ENCODE measurements around the gene ENOX1. TPM values are rescaled to one million over a fixed set of nuclear protein-coding genes. Genes with fewer than 3 reads are reported as not detected.

The ENOX1 gene
- total RNA-seq, 6 experiments from 2014 or later = 0.50 to 3.2 (median 0.64) TPM

DNA sequence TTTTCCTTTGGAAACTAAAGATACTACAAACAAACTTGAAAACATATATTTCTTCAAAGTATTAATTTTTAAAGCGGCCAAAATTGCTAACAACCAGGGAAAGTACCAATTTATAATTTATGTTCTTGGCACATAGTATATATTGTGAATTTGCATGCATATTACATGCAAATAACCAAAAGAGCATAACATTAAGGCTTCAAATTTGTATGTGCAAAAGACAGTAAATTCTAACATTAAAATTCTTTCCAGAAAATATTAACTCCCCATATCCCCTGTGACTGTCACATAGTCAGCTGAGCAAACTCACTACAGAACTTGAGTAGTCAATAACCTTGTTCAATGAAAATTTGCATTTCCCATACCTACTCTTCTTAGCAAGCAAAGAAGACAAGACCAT is 133.4 kb downstream of the ENOX1 start:
- no peak for DNase-seq
- no peak for TF ChIP-seq CTCF (IDR thresholded peaks at IDR 0.05)
- no peak overlapping the region for H3K27ac Mint-ChIP-seq
- peaks cover 2% of the 10 kb centered on the region; the same call in 1 of the 2 replicates for H3K27me3 Mint-ChIP-seq (ENCODE audit: insufficient read depth)
- no peaks in the 10 kb centered on the region for H3K4me1 Mint-ChIP-seq (ENCODE audit: low read depth)
- no peaks in the 10 kb centered on the region for H3K36me3 Mint-ChIP-seq (ENCODE audit: low read depth)
- no peak overlapping the region for H3K4me3 Mint-ChIP-seq
- H3K9me3 Mint-ChIP-seq = no peaks in the 10 kb centered on the region

DNA sequence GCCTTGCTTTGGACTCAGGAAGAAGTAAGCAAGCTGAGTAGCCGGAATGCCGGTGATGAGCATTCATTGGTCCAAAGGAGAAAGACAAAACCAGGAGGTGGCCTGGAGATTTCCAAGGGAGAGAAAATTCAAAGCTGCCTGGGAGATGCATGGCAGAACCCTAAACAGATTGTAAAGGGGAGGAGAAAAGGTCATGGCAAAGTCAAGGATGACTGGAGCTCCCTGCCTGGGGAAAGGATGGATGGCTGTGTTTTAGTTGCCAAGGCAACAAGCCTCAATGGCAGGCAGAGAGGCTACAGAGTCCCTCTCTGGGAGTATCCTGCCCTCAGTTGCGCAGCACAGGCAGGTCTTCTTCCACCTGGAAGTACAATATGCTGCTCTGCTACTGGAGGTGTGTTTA is 134.0 kb downstream of the ENOX1 start:
- no peak for TF ChIP-seq CTCF (IDR thresholded peaks at IDR 0.05)
- H3K36me3 Mint-ChIP-seq (ENCODE audit: low read depth) = no peaks in the 10 kb centered on the region
- H3K27ac Mint-ChIP-seq = no peak overlapping the region
- H3K4me3 Mint-ChIP-seq = no peak overlapping the region
- H3K27me3 Mint-ChIP-seq (ENCODE audit: insufficient read depth) = peaks cover 2% of the 10 kb centered on the region; the same call in 1 of the 2 replicates
- no peaks in the 10 kb centered on the region for H3K9me3 Mint-ChIP-seq
- H3K4me1 Mint-ChIP-seq (ENCODE audit: low read depth) = no peaks in the 10 kb centered on the region
- no peak for DNase-seq

GRCh38 chr13:43650882-43651281 is 135.9 kb downstream of the ENOX1 start:
- no peak for TF ChIP-seq CTCF (IDR thresholded peaks at IDR 0.05)
- DNase-seq = no peak
- H3K27ac Mint-ChIP-seq = no peak overlapping the region

DNA sequence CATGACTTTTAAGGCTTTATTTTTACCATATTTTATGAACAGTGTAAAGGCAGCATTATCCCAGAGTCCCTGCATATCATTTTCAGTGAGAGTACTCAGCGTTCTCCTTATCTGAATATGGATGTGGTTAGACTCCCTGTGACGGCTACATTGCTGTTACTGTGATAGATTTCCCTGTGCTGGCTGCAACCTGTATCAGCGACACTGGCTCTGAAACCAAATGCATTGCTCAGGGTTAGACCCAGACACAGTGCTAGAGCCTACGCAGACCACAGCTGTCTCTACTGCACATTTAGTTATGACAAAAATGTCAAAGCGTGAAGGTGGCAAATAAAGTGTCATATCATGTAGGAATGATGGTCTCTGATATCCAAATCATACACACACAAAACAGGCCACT is 138.0 kb downstream of the ENOX1 start:
- Mint-ChIP-seq H3K27ac (no peak overlapping the region), H3K36me3 (ENCODE audit: low read depth) (no peaks in the 10 kb centered on the region), H3K9me3 (no peaks in the 10 kb centered on the region), H3K4me1 (ENCODE audit: low read depth) (no peaks in the 10 kb centered on the region), H3K27me3 (ENCODE audit: insufficient read depth) (no peaks in the 10 kb centered on the region), H3K4me3 (no peak overlapping the region)
- TF ChIP-seq CTCF (IDR thresholded peaks at IDR 0.05) = no peak
- no peak for DNase-seq

More at GRCh38 chr13:43650882-43651281, 135.9 kb downstream of the ENOX1 start:
- Mint-ChIP-seq H3K27me3 (ENCODE audit: insufficient read depth) (peaks cover 2% of the 10 kb centered on the region; the same call in 1 of the 2 replicates), H3K9me3 (no peaks in the 10 kb centered on the region), H3K4me3 (no peak overlapping the region), H3K4me1 (ENCODE audit: low read depth) (no peaks in the 10 kb centered on the region), H3K36me3 (ENCODE audit: low read depth) (no peaks in the 10 kb centered on the region)

DNA sequence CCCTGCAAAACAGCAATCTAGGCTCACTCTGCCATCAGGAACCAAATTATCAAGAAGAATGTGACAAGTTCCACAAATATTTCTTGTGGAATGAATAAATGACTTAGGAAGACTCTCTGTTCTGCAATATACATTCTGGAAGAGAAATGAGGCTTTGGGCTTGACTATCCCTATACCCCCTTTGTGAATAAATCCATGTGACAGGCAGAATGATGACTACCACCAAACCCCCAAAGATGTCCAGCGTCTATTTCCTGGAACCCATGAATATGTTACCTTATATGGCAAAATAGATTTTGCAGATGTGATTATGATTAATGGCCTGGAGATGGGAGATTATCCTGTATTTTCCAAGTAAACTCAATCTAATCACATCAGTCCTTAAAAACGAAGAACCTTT is 139.3 kb downstream of the ENOX1 start:
- Mint-ChIP-seq H3K36me3 (ENCODE audit: low read depth) (no peaks in the 10 kb centered on the region), H3K27me3 (ENCODE audit: insufficient read depth) (no peaks in the 10 kb centered on the region), H3K9me3 (no peaks in the 10 kb centered on the region), H3K4me1 (ENCODE audit: low read depth) (no peaks in the 10 kb centered on the region), H3K27ac (no peak overlapping the region), H3K4me3 (no peak overlapping the region)
- DNase-seq = no peak
- no peak for TF ChIP-seq CTCF (IDR thresholded peaks at IDR 0.05)

DNA sequence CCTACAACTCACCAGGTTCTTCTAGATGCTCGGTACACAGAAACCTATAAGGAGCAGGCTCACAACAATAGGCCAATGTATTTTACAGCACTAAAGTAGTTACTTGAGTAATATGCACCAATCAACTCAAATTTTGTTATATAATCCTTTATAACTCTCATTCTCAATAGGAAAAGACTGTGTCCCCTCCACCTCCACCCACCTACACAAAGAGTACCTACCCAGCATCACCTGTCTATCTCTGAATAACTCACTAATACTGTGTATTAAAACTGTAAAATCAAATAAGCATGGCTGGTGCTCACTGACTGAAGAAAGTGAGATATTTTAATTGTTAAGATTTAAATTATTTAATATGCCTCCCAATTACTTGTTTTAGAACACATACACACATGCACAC is 146.3 kb downstream of the ENOX1 start:
- no peaks in the 10 kb centered on the region for H3K9me3 Mint-ChIP-seq
- no peaks in the 10 kb centered on the region for H3K4me1 Mint-ChIP-seq (ENCODE audit: low read depth)
- H3K4me3 Mint-ChIP-seq = no peak overlapping the region
- H3K36me3 Mint-ChIP-seq (ENCODE audit: low read depth) = no peaks in the 10 kb centered on the region
- H3K27ac Mint-ChIP-seq = no peak overlapping the region
- no peak for TF ChIP-seq CTCF (IDR thresholded peaks at IDR 0.05)
- no peaks in the 10 kb centered on the region; the same call in 1 of the 2 replicates for H3K27me3 Mint-ChIP-seq (ENCODE audit: insufficient read depth)
- no peak for DNase-seq
